HCT116 (cell line): Measurements from ENCODE around the gene NUFIP2. TPM values are rescaled to one million over a fixed set of nuclear protein-coding genes. Genes with fewer than 3 reads are reported as not detected.

Experiments used
- ATAC-seq: fragments of 200-7000 bp; cut with Tn5 transposase; 2 replicates; pipeline ENCODE4 v1.9.1; 2020; ENCODE audit warnings: mild to moderate bottlenecking, moderate library complexity
- BruUV-seq: library from RNA; stranded (reverse); fragments of 400-500 nt; replicated peaks from 2 replicates; lab custom pipeline; 2021; lab: Mats Ljungman, UMichigan
- CTCF ChIA-PET: fragments of 300-600 bp; sonication (Branson Sonifier 250); formaldehyde crosslinking; loops from one replicate; lab custom pipeline; 2021; ENCODE audit warnings: antibody characterized with exemption; lab: Charles Lee
- POLR2A ChIA-PET: fragments of 300-600, 350-600 bp; sonication (Branson Sonifier 250); formaldehyde crosslinking; loops from one replicate; lab custom pipeline; 2021; ENCODE audit warnings: antibody characterized with exemption; lab: Charles Lee
- RAD21 ChIA-PET, 2 experiments: fragments of 300-600 bp; sonication (Branson Sonifier 250); formaldehyde crosslinking; loops; one replicate each; lab custom pipeline; 2023; ENCODE audit warnings: low total read pairs in 2 of 2; ENCODE audit not compliant: uncharacterized antibody in 2 of 2, unreplicated experiment in 2 of 2, low non-redundant PET in 1 of 2; lab: Charles Lee
- DNase-seq: peaks from one replicate; pipeline ENCODE4 v3.0.0-alpha.2; 2010; ENCODE audit warnings: low read depth, low spot score
- H2AFZ ChIP-seq: fragments of 200-600 bp; shearing (Covaris generic), sonication (generic); 2 replicates; pipeline ENCODE4 v1.6.1; 2017; ENCODE audit warnings: low read depth, mixed run types, mixed read lengths, antibody characterized with exemption, low read length; ENCODE audit not compliant: poor library complexity, severe bottlenecking
- H3K27ac ChIP-seq: 2 replicates; pipeline ENCODE4 v1.5.1; 2012; ENCODE audit warnings: low read depth, low read length
- H3K27me3 ChIP-seq: fragments of 200-600 bp; sonication (generic); 2 replicates; pipeline ENCODE4 v1.6.1; 2016; ENCODE audit warnings: mixed run types, low read length, mixed read lengths; ENCODE audit not compliant: insufficient read depth
- H3K36me3 ChIP-seq, 2 experiments: fragments of 200-500 bp in 1 of 2; fragments of 200-600 bp in 1 of 2; sonication (Bioruptor generic) in 1 of 2; sonication (generic) in 1 of 2; 2 replicates each; pipeline versions ENCODE4 v1.5.1 to v1.6.1; 2014 to 2016; ENCODE audit warnings: low read length in 2 of 2, inconsistent platforms in 1 of 2, mixed read lengths in 1 of 2, mixed run types in 1 of 2; ENCODE audit not compliant: insufficient read depth in 2 of 2, control insufficient read depth in 1 of 2
- H3K4me1 ChIP-seq, 2 experiments: fragments of 200-600 bp in 1 of 2; sonication (generic) in 1 of 2; 2 replicates each; pipeline versions ENCODE4 v1.5.1 to v1.6.1; 2012 to 2017; ENCODE audit warnings: low read length in 2 of 2, inconsistent platforms in 1 of 2, mild to moderate bottlenecking in 1 of 2, mixed read lengths in 1 of 2, mixed run types in 1 of 2, moderate library complexity in 1 of 2; ENCODE audit not compliant: insufficient read depth in 2 of 2, control insufficient read depth in 1 of 2
- H3K4me2 ChIP-seq: fragments of 200-600 bp; sonication (generic); 2 replicates; pipeline ENCODE4 v1.6.1; 2017; ENCODE audit warnings: mixed run types, low read length, mixed read lengths
- H3K4me3 ChIP-seq, 2 experiments: fragments of 200-600 bp in 1 of 2; sonication (generic) in 1 of 2; replicated peaks in 1 of 2; 2 replicates each; pipeline ENCODE4 v1.5.1; 2011 to 2016; ENCODE audit warnings: low read length in 2 of 2, control low read depth in 1 of 2, low read depth in 1 of 2, mild to moderate bottlenecking in 1 of 2, mixed read lengths in 1 of 2, mixed run types in 1 of 2
- H3K79me2 ChIP-seq: fragments of 200-600 bp; sonication (generic); 2 replicates; pipeline ENCODE4 v1.6.1; 2017; ENCODE audit warnings: mild to moderate bottlenecking, mixed run types, low read length, moderate library complexity, mixed read lengths; ENCODE audit not compliant: insufficient read depth
- H3K9ac ChIP-seq: fragments of 200-600 bp; sonication (generic); 2 replicates; pipeline ENCODE4 v1.6.1; 2016; ENCODE audit warnings: low read length, mixed read lengths
- H3K9me2 ChIP-seq: fragments of 200-600 bp; sonication (generic), shearing (Covaris generic); 2 replicates; pipeline ENCODE4 v1.6.1; 2017; ENCODE audit warnings: mixed run types, mild to moderate bottlenecking, moderate library complexity; ENCODE audit not compliant: insufficient read depth
- H3K9me3 ChIP-seq, 2 experiments: fragments of 200-500 bp in 1 of 2; fragments of 200-600 bp in 1 of 2; sonication (Bioruptor generic) in 1 of 2; sonication (generic) in 1 of 2; 2 replicates each; pipeline ENCODE4 v1.6.1; 2014 to 2017; ENCODE audit warnings: low read length in 2 of 2, mixed read lengths in 2 of 2, inconsistent platforms in 1 of 2, low read depth in 1 of 2, mild to moderate bottlenecking in 1 of 2, mixed run types in 1 of 2, moderate library complexity in 1 of 2; ENCODE audit not compliant: control insufficient read depth in 1 of 2, insufficient read depth in 1 of 2
- H4K20me1 ChIP-seq: fragments of 200-600 bp; sonication (generic), shearing (Covaris generic); 2 replicates; pipeline ENCODE4 v1.6.1; 2017; ENCODE audit warnings: mixed run types, mild to moderate bottlenecking, moderate library complexity; ENCODE audit not compliant: insufficient read depth
- CEBPB ChIP-seq: IDR thresholded peaks from 2 replicates; pipeline ENCODE4 v1.6.1; 2012; ENCODE audit warnings: low read depth
- EZH2 ChIP-seq: fragments of 200-600 bp; sonication (generic); IDR thresholded peaks from 2 replicates; pipeline ENCODE4 v1.6.1; 2017; ENCODE audit warnings: antibody characterized with exemption, mixed run types
- EZH2phosphoT487 ChIP-seq: fragments of 200-600 bp; IDR thresholded peaks from 2 replicates; pipeline ENCODE4 v1.6.1; 2018; ENCODE audit warnings: antibody characterized with exemption, borderline replicate concordance
- POLR2A ChIP-seq: IDR thresholded peaks from 2 replicates; pipeline ENCODE4 v1.7.0; 2011; ENCODE audit warnings: borderline replicate concordance; ENCODE audit not compliant: insufficient read depth, insufficient read length; ENCODE audit errors: extremely low read depth
- POLR2AphosphoS5 ChIP-seq: IDR thresholded peaks from 2 replicates; pipeline ENCODE4 v1.6.1; 2011; ENCODE audit warnings: mild to moderate bottlenecking, low read depth, low read length, moderate library complexity
- RAD21 ChIP-seq: IDR thresholded peaks from 2 replicates; pipeline ENCODE4 v1.6.1; 2012; ENCODE audit warnings: low read depth, mild to moderate bottlenecking
- YY1 ChIP-seq: IDR thresholded peaks from 2 replicates; pipeline ENCODE4 v1.6.1; 2011; ENCODE audit warnings: low read length, low read depth, moderate library complexity, mild to moderate bottlenecking; ENCODE audit not compliant: insufficient replicate concordance; ENCODE audit errors: extremely low read depth
- ZFX ChIP-seq: fragments of 450-650 bp; IDR thresholded peaks from 2 replicates; pipeline ENCODE4 v1.6.1; 2017
- intact Hi-C: fragments of 100-400 bp; cut with micrococcal nuclease; formaldehyde crosslinking; loops from 2 replicates; pipeline ENCODE4 v1.10.0; 2022
- total RNA-seq: library from RNA; stranded (reverse); gene quantifications from one replicate; pipeline ENCODE4 v1.2.1, GENCODE V29; 2021; ENCODE audit not compliant: unreplicated experiment
- TF ChIP-seq, protein P1 (sequence below): IDR thresholded peaks from 2 replicates; pipeline ENCODE4 v1.6.1; 2012
- TF ChIP-seq, protein P2 (sequence below), 3 experiments: fragments of 200-600 bp in 1 of 3; sonication (generic) in 1 of 3; IDR thresholded peaks in 2 of 3; conservative IDR thresholded peaks in 1 of 3; 2 replicates each; pipeline ENCODE4 v1.5.1; 2012 to 2017; ENCODE audit warnings: low read depth in 2 of 3, low read length in 2 of 3, antibody characterized with exemption in 1 of 3, borderline replicate concordance in 1 of 3, control low read depth in 1 of 3, mild to moderate bottlenecking in 1 of 3, mixed read lengths in 1 of 3, mixed run types in 1 of 3, moderate library complexity in 1 of 3; ENCODE audit not compliant: insufficient read depth in 1 of 3
- TF ChIP-seq, protein P3 (sequence below): IDR thresholded peaks from 2 replicates; pipeline ENCODE4 v1.6.1; 2011; ENCODE audit warnings: mild to moderate bottlenecking, low read length, moderate library complexity; ENCODE audit not compliant: insufficient replicate concordance; ENCODE audit errors: extremely low read depth

Gene NUFIP2
- total RNA-seq, 1 experiment from 2014 or later: 66.5 TPM

DNA sequence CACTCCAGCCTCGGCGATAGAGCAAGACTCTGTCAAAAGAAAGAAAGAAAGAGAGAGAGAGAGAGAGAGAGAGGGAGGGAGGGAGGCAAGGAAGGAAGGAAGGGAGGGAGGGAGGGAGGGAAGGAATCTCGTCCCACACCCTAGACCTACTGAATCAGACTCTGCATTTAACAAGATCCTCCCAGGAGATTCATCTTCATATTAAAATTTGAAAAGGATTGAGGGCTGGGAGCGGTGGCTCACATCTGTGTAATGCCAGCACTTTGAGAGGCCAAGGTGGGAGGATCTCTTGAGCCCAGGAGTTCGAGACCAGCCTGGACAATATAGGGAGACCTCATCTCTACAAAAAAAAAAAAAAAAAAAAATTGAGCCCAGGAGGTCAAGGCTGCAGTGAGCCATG lies 33.5 kb upstream of the NUFIP2 start:
- ChIA-PET RAD21 (no interaction called here), CTCF (no interaction called here), POLR2A (interaction anchor here (1.4 kb wide), 1 partner anchor 33 kb away, joined by 4 read pairs; the partner anchor contains the start of gene NUFIP2)
- TF ChIP-seq, protein P1, sequence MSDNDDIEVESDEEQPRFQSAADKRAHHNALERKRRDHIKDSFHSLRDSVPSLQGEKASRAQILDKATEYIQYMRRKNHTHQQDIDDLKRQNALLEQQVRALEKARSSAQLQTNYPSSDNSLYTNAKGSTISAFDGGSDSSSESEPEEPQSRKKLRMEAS: no peak
- TF ChIP-seq CEBPB (no peak), RAD21 (no peak), EZH2 (no peak), EZH2phosphoT487 (no peak), YY1 (no peak), POLR2AphosphoS5 (no peak), ZFX (no peak), POLR2A (no peak)
- TF ChIP-seq, protein P2, sequence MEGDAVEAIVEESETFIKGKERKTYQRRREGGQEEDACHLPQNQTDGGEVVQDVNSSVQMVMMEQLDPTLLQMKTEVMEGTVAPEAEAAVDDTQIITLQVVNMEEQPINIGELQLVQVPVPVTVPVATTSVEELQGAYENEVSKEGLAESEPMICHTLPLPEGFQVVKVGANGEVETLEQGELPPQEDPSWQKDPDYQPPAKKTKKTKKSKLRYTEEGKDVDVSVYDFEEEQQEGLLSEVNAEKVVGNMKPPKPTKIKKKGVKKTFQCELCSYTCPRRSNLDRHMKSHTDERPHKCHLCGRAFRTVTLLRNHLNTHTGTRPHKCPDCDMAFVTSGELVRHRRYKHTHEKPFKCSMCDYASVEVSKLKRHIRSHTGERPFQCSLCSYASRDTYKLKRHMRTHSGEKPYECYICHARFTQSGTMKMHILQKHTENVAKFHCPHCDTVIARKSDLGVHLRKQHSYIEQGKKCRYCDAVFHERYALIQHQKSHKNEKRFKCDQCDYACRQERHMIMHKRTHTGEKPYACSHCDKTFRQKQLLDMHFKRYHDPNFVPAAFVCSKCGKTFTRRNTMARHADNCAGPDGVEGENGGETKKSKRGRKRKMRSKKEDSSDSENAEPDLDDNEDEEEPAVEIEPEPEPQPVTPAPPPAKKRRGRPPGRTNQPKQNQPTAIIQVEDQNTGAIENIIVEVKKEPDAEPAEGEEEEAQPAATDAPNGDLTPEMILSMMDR (IDR thresholded peaks at IDR 0.05 in 2 of 3, conservative IDR thresholded peaks at IDR 0.05 in 1 of 3; ENCODE audit: borderline replicate concordance in 1 of 3, insufficient read depth in 1 of 3, low read depth in 2 of 3, low read length in 2 of 3): no peak
- TF ChIP-seq, protein P3, sequence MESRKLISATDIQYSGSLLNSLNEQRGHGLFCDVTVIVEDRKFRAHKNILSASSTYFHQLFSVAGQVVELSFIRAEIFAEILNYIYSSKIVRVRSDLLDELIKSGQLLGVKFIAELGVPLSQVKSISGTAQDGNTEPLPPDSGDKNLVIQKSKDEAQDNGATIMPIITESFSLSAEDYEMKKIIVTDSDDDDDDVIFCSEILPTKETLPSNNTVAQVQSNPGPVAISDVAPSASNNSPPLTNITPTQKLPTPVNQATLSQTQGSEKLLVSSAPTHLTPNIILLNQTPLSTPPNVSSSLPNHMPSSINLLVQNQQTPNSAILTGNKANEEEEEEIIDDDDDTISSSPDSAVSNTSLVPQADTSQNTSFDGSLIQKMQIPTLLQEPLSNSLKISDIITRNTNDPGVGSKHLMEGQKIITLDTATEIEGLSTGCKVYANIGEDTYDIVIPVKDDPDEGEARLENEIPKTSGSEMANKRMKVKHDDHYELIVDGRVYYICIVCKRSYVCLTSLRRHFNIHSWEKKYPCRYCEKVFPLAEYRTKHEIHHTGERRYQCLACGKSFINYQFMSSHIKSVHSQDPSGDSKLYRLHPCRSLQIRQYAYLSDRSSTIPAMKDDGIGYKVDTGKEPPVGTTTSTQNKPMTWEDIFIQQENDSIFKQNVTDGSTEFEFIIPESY: no peak
- DNase-seq: no peak
- H3K79me2 ChIP-seq: no peaks in the 10 kb centered on the region
- H3K27me3 ChIP-seq: no peaks in the 10 kb centered on the region
- no peak overlapping the region for H3K27ac ChIP-seq
- no TSS peak for BruUV-seq
- no peak overlapping the region for H3K9ac ChIP-seq
- H3K9me3 ChIP-seq: no peaks in the 10 kb centered on the region
- intact Hi-C loops: no loop called here
- no peak for ATAC-seq
- H3K9me2 ChIP-seq: no peaks in the 10 kb centered on the region
- no peaks in the 10 kb centered on the region for H4K20me1 ChIP-seq
- no peak overlapping the region for H3K4me2 ChIP-seq
- H3K36me3 ChIP-seq: no peaks in the 10 kb centered on the region
- H3K4me3 ChIP-seq: no peak overlapping the region
- H2AFZ ChIP-seq: no peak overlapping the region
- H3K4me1 ChIP-seq: no peaks in the 10 kb centered on the region
